ENCODE results near the gene C5orf15. TPM values are rescaled to one million over a fixed set of nuclear protein-coding genes. Genes with fewer than 3 reads are reported as not detected.
A peak's percentile ranks its signal among the peaks of the same experiment; 100 is the strongest.

Gene C5orf15
- total and polyA plus RNA-seq, 9 of the 15 experiments (the other 6 are each of a cell fraction or from before 2014, with no cell fraction given), result 23.3 to 50.7 (median 35.5) TPM

DNA sequence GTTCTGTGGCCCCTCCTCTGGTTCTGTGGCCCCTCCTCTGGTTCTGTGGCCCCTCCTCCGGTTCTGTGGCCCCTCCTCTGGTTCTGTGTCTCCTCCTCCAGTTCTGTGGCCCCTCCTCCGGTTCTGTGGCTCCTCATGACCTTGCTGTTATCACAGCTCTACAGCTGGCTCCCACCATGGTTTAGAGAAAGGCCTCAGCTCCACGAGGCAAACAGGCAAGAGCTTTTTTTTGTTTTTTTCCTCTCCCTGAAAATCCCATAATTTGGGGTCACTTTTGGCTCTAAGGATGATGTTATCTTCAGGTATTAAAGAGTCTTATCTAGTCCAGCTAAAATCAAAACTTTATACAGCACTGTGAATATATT, 31.8 kb downstream of the C5orf15 start (continued):
- TF ChIP-seq FOXK2 (conservative IDR thresholded peaks at IDR 0.05 in 1 of 2, IDR thresholded peaks at IDR 0.05 in 1 of 2; ENCODE audit: low read depth in 2 of 2) (0 out of 4 replicates have a peak, but pooled peaks of 1 of the 2 experiments have one; percentile 18), NUFIP1 (IDR thresholded peaks at IDR 0.05; ENCODE audit: partially characterized antibody) (no peak), MTA2 (IDR thresholded peaks at IDR 0.05; ENCODE audit: low read depth) (peak; percentile 81), STAT5A (IDR thresholded peaks at IDR 0.05; ENCODE audit: borderline replicate concordance, low read length) (peak; percentile 37; the same call in 1 of the 2 replicates), ZNF639 (CRISPR knock-in tag; conservative IDR thresholded peaks at IDR 0.05 in 1 of 2, IDR thresholded peaks at IDR 0.05 in 1 of 2) (peak in 1 of 2 experiments; percentile 71; a peak in 1 of 4 replicates), NR0B1 (IDR thresholded peaks at IDR 0.05; ENCODE audit: partially characterized antibody) (no peak), ZNF263 (CRISPR knock-in tag; IDR thresholded peaks at IDR 0.05; ENCODE audit: borderline replicate concordance) (no peak), HMGN3 (IDR thresholded peaks at IDR 0.05; ENCODE audit: borderline replicate concordance, extremely low read depth, insufficient read length, low read depth, low read length) (no peak), ZBTB34 (CRISPR knock-in tag; IDR thresholded peaks at IDR 0.05) (no peak), ZBTB26 (CRISPR knock-in tag; IDR thresholded peaks at IDR 0.05) (no peak), HDAC3 (IDR thresholded peaks at IDR 0.05; ENCODE audit: borderline replicate concordance, partially characterized antibody) (no peak), TARDBP (IDR thresholded peaks at IDR 0.05) (no peak), EWSR1 (IDR thresholded peaks at IDR 0.05; ENCODE audit: borderline replicate concordance, low read depth, partially characterized antibody) (no peak), ZNF511 (CRISPR knock-in tag; IDR thresholded peaks at IDR 0.05) (no peak), ILF3 (IDR thresholded peaks at IDR 0.05; ENCODE audit: borderline replicate concordance) (no peak), SREBF2 (CRISPR knock-in tag; IDR thresholded peaks at IDR 0.05) (no peak), ZSCAN29 (IDR thresholded peaks at IDR 0.05) (no peak)

Data from K562 (cell line).